Keratinocyte (primary cell): ENCODE results near the gene AKAP13. TPM values are rescaled to one million over a fixed set of nuclear protein-coding genes. Genes with fewer than 3 reads are reported as not detected.

Experiments
- DNase-seq: peaks from one replicate; pipeline ENCODE4 v3.0.0-alpha.2; 2011; ENCODE audit warnings: low read depth, missing footprints, low spot score
- FAIRE-seq: peaks from 2 replicates; lab custom pipeline; 2011; peaks lifted over from hg19 to GRCh38; lab: Jason Lieb, UNC
- H2AFZ ChIP-seq: 2 replicates; pipeline ENCODE4 v1.6.0; 2012; ENCODE audit warnings: low read length, control low read depth, inconsistent platforms; ENCODE audit not compliant: control insufficient read depth
- H3K27ac ChIP-seq: 2 replicates; pipeline ENCODE4 v1.5.1; 2011; ENCODE audit warnings: low read length; ENCODE audit not compliant: control insufficient read depth, insufficient read depth
- H3K27me3 ChIP-seq: 3 replicates; pipeline ENCODE4 v1.6.0; 2011; ENCODE audit warnings: low read length; ENCODE audit not compliant: control insufficient read depth, insufficient read depth; ENCODE audit errors: extremely low read depth
- H3K36me3 ChIP-seq, 2 experiments: 2 replicates in 1 of 2; 3 replicates in 1 of 2; pipeline ENCODE4 v1.5.1; 2011; ENCODE audit warnings: low read length in 2 of 2, mild to moderate bottlenecking in 1 of 2; ENCODE audit not compliant: control insufficient read depth in 2 of 2, insufficient read depth in 2 of 2; ENCODE audit errors: extremely low read depth in 1 of 2
- H3K4me1 ChIP-seq: 3 replicates; pipeline ENCODE4 v1.5.1; 2011; ENCODE audit warnings: low read length; ENCODE audit not compliant: control insufficient read depth, insufficient read depth; ENCODE audit errors: extremely low read depth
- H3K4me2 ChIP-seq: 3 replicates; pipeline ENCODE4 v1.6.0; 2011; ENCODE audit warnings: low read depth, low read length; ENCODE audit not compliant: control insufficient read depth, insufficient read depth; ENCODE audit errors: extremely low read depth
- H3K4me3 ChIP-seq, 3 experiments: fragments of 200-600 bp in 1 of 3; sonication (generic) in 1 of 3; 2 replicates in 2 of 3; 3 replicates in 1 of 3; pipeline ENCODE4 v1.5.1; 2011 to 2016; ENCODE audit warnings: low read length in 3 of 3, mild to moderate bottlenecking in 3 of 3, control low read depth in 2 of 3, inconsistent platforms in 1 of 3, low read depth in 1 of 3, mixed read lengths in 1 of 3, mixed run types in 1 of 3, moderate library complexity in 1 of 3; ENCODE audit not compliant: control insufficient read depth in 2 of 3, insufficient read depth in 2 of 3; ENCODE audit errors: extremely low read depth in 1 of 3
- H3K79me2 ChIP-seq: 2 replicates; pipeline ENCODE4 v1.6.0; 2012; ENCODE audit warnings: low read length; ENCODE audit not compliant: control insufficient read depth, insufficient read depth
- H3K9ac ChIP-seq: 3 replicates; pipeline ENCODE4 v1.6.0; 2011; ENCODE audit warnings: low read length; ENCODE audit not compliant: control insufficient read depth, insufficient read depth; ENCODE audit errors: extremely low read depth
- H3K9me1 ChIP-seq: 3 replicates; pipeline ENCODE4 v1.6.0; 2011; ENCODE audit warnings: low read length; ENCODE audit not compliant: control insufficient read depth, insufficient read depth; ENCODE audit errors: extremely low read depth
- H3K9me3 ChIP-seq: 2 replicates; pipeline ENCODE4 v1.5.1; 2012; ENCODE audit warnings: low read depth, low read length; ENCODE audit not compliant: control insufficient read depth
- H4K20me1 ChIP-seq: 3 replicates; pipeline ENCODE4 v1.6.0; 2011; ENCODE audit warnings: low read length; ENCODE audit not compliant: control insufficient read depth, insufficient read depth; ENCODE audit errors: extremely low read depth
- CTCF ChIP-seq, 3 experiments: IDR thresholded peaks in 1 of 3; conservative IDR thresholded peaks in 1 of 3; optimal IDR thresholded peaks in 1 of 3; 2 replicates in 2 of 3; 3 replicates in 1 of 3; pipeline versions ENCODE3 to v1.5.1; 2011; ENCODE audit warnings: low read length in 3 of 3, mild to moderate bottlenecking in 3 of 3, moderate library complexity in 2 of 3, control low read depth in 1 of 3, inconsistent platforms in 1 of 3; ENCODE audit not compliant: insufficient read depth in 2 of 3; ENCODE audit errors: extremely low read depth in 1 of 3
- EZH2 ChIP-seq: IDR thresholded peaks from one replicate; pipeline ENCODE4 v1.6.1; 2012; ENCODE audit warnings: inconsistent platforms, mild to moderate bottlenecking, low read length, moderate library complexity
- dilution Hi-C: fragments of 300-500 bp; cut with MboI; formaldehyde crosslinking; loops from one replicate; pipeline ENCODE4 v1.7.0; 2020; ENCODE audit warnings: low sequenced_read_pairs; ENCODE audit not compliant: extremely low pct_ligation_motif_present
- polyA plus RNA-seq, 5 experiments: library from polyadenylated mRNA; depleted of rRNA in 3 of 5; stranded (reverse) in 3 of 5; stranded (forward) in 1 of 5; unstranded in 1 of 5; fragments of >200 nt; gene quantifications; 1 replicate in 1 of 5; 2 replicates in 3 of 5; 3 replicates in 1 of 5; pipeline versions ENCODE4 v1.2.1 to v1.2.3, GENCODE V29; 2011 to 2012; ENCODE audit warnings: missing spikeins in 2 of 5, low read depth in 1 of 5, low replicate concordance in 1 of 5

Gene AKAP13
- polyA plus RNA-seq, 1 donor (not counting 4 experiments of a cell fraction or from before 2014, with no cell fraction given), result 16.7 TPM

GRCh38 chr15:85523530-85523929 is 143.1 kb downstream of the AKAP13 start:
- Histone ChIP-seq H3K4me2 (no peak overlapping the region), H3K9me1 (peaks cover 2% of the 10 kb centered on the region), H3K27me3 (no peaks in the 10 kb centered on the region), H2AFZ (no peak overlapping the region), H3K4me1 (peaks cover 6% of the 10 kb centered on the region), H3K36me3 (peaks cover 0 to 9% of the 10 kb centered on the region in 2 experiments), H3K9me3 (no peaks in the 10 kb centered on the region), H3K79me2 (peaks cover 11% of the 10 kb centered on the region), H3K4me3 (no peak overlapping the region), H3K9ac (no peak overlapping the region), H4K20me1 (peaks cover 4% of the 10 kb centered on the region), H3K27ac (no peak overlapping the region)
- no peak for FAIRE-seq
- TF ChIP-seq CTCF (optimal IDR thresholded peaks at IDR 0.05 in 1 of 3, IDR thresholded peaks at IDR 0.05 in 1 of 3, conservative IDR thresholded peaks at IDR 0.05 in 1 of 3; ENCODE audit: extremely low read depth in 1 of 3, insufficient read depth in 2 of 3, low read length in 3 of 3) (no peak), EZH2 (no peak)
- dilution Hi-C loops, result no loop called here
- no peak for DNase-seq

- no peaks in the 10 kb centered on the region for H3K27me3 ChIP-seq
- H4K20me1 ChIP-seq, result no peaks in the 10 kb centered on the region
- H3K27ac ChIP-seq, result no peak overlapping the region
- H3K4me2 ChIP-seq, result no peak overlapping the region
- no peak overlapping the region for H3K4me3 ChIP-seq
- TF ChIP-seq CTCF (optimal IDR thresholded peaks at IDR 0.05 in 1 of 3, IDR thresholded peaks at IDR 0.05 in 1 of 3, conservative IDR thresholded peaks at IDR 0.05 in 1 of 3; ENCODE audit: extremely low read depth in 1 of 3, insufficient read depth in 2 of 3, low read length in 3 of 3) (no peak), EZH2 (no peak)
- H3K4me1 ChIP-seq, result peaks cover 6% of the 10 kb centered on the region
- H3K79me2 ChIP-seq, result peaks cover 3% of the 10 kb centered on the region
- H3K9me3 ChIP-seq, result no peaks in the 10 kb centered on the region
- no peak for DNase-seq
- H3K36me3 ChIP-seq, result peaks cover 0 to 10% of the 10 kb centered on the region in 2 experiments
- dilution Hi-C loops, result no loop called here
- H2AFZ ChIP-seq, result no peak overlapping the region
- no peak overlapping the region for H3K9ac ChIP-seq
- H3K9me1 ChIP-seq, result peaks cover under 1% of the 10 kb centered on the region
- no peak for FAIRE-seq
Measured at GRCh38 chr15:85525755-85526154, 145.4 kb downstream of the AKAP13 start.
